IPS DF 19.7 (cell line): Measurements from ENCODE around the gene PLPPR1.
A peak's percentile ranks its signal among the peaks of the same experiment; 100 is the strongest.

Experiments
- DNase-seq: peaks from one replicate; pipeline ENCODE4 v3.0.0-alpha.2; 2013; ENCODE audit warnings: low read depth, low spot score

The PLPPR1 gene

GRCh38 chr9:101047848-101048397, 19.4 kb downstream of the PLPPR1 start:
- no peak for DNase-seq

GRCh38 chr9:101050650-101051049, 22.1 kb downstream of the PLPPR1 start:
- no peak for DNase-seq

- no peak for DNase-seq
These were observed 26.1 kb downstream of the PLPPR1 start for GRCh38 chr9:101054657-101055056.

GRCh38 chr9:101055516-101055915, 27.0 kb downstream of the PLPPR1 start:
- no peak for DNase-seq

- no peak for DNase-seq
These were observed 34.2 kb downstream of the PLPPR1 start for GRCh38 chr9:101062686-101063085.

GRCh38 chr9:101063192-101063591, 34.7 kb downstream of the PLPPR1 start:
- DNase-seq: no peak

GRCh38 chr9:101064206-101064605, 35.7 kb downstream of the PLPPR1 start:
- no peak for DNase-seq

- DNase-seq: no peak
These were observed 37.4 kb downstream of the PLPPR1 start for GRCh38 chr9:101065930-101066329.

GRCh38 chr9:101068696-101069095, 40.2 kb downstream of the PLPPR1 start:
- DNase-seq: no peak

GRCh38 chr9:101072259-101072658, 43.7 kb downstream of the PLPPR1 start:
- DNase-seq: no peak

- DNase-seq: no peak
These were observed 44.6 kb downstream of the PLPPR1 start for GRCh38 chr9:101073122-101073521.

GRCh38 chr9:101081641-101082040, 53.1 kb downstream of the PLPPR1 start:
- no peak for DNase-seq

GRCh38 chr9:101083448-101084202, 55.1 kb downstream of the PLPPR1 start:
- DNase-seq: no peak

GRCh38 chr9:101087426-101087825, 58.9 kb downstream of the PLPPR1 start:
- DNase-seq: no peak

- DNase-seq: no peak
These were observed 64.4 kb downstream of the PLPPR1 start for GRCh38 chr9:101092922-101093321.

- DNase-seq: no peak
These were observed 65.1 kb downstream of the PLPPR1 start for GRCh38 chr9:101093620-101094019.

- no peak for DNase-seq
These were observed 66.2 kb downstream of the PLPPR1 start for GRCh38 chr9:101094686-101095085.

GRCh38 chr9:101097210-101097609, 68.7 kb downstream of the PLPPR1 start:
- no peak for DNase-seq

GRCh38 chr9:101098392-101098791, 69.9 kb downstream of the PLPPR1 start:
- peak; percentile 67 for DNase-seq

GRCh38 chr9:101114317-101114716, 85.8 kb downstream of the PLPPR1 start:
- DNase-seq: no peak

- no peak for DNase-seq
These were observed 86.6 kb downstream of the PLPPR1 start for GRCh38 chr9:101115102-101115501.

- no peak for DNase-seq
These were observed 88.6 kb downstream of the PLPPR1 start for GRCh38 chr9:101117161-101117560.

GRCh38 chr9:101119206-101119819, 90.8 kb downstream of the PLPPR1 start:
- DNase-seq: no peak
